Peyer's patch (tissue), 4 donors: Measurements from ENCODE around the gene UGT1A6.

ENCODE experiments used
- CTCF ChIP-seq, 6 experiments: fragments of 450-650 bp in 4 of 6; fragments of 200-600 bp in 2 of 6; sonication (generic) in 1 of 6; IDR thresholded peaks; one replicate each; pipeline ENCODE4 v1.5.1; 2017 to 2019; ENCODE audit warnings: antibody characterized with exemption in 6 of 6, mild to moderate bottlenecking in 3 of 6, moderate library complexity in 1 of 6
- POLR2A ChIP-seq, 2 donors: fragments of 450-650 bp; IDR thresholded peaks; one replicate each; pipeline ENCODE4 v1.5.1; 2017; ENCODE audit warnings: antibody characterized with exemption in 2 of 2, mild to moderate bottlenecking in 2 of 2, moderate library complexity in 2 of 2

- TF ChIP-seq CTCF (IDR thresholded peaks at IDR 0.05) = no peak
- TF ChIP-seq POLR2A (IDR thresholded peaks at IDR 0.05) = no peak
Observed at GRCh38 chr2:233702238-233702637, 9.5 kb downstream of the UGT1A6 start.
